Inflammatory macrophage (primary cell): ENCODE data around the gene BMP3.

Source experiments
- DNase-seq, 2 donors: peaks; one replicate each; pipeline ENCODE4 v3.0.0-alpha.2; 2020 to 2022

Gene BMP3

DNA sequence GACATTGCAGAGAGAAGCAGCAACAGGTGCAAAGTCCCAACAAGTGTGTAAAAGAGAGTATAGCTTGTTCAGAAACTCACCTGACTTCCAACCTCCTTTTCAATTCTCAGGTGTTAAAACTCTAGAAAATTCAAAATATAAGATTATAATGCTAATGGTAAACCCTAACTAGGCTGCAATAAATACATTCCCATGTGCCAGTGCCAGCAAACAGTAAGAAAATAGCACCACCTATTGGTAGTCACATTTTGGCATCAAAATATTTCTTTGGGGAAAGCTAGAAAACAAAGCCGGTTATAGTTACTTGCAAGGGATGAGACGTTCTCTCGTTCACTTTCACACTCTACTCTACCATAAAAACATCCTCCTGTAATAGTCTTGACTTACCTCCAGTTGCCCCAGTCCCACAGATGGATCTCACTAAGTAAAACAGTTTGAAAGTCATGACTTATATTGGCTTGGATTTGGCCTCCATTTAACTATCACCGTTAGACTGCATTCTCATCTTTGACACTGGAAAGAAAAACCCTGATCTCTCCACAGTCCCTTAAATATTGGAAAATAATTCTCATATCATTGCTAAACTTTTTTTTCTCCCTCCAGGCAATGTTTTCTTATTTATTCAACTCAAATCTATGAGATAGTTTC, 9.6 kb downstream of the BMP3 start:
- peak; percentile 24 for DNase-seq

- no peak for DNase-seq
Measured at GRCh38 chr4:81042578-81043365, 12.3 kb downstream of the BMP3 start.

DNA sequence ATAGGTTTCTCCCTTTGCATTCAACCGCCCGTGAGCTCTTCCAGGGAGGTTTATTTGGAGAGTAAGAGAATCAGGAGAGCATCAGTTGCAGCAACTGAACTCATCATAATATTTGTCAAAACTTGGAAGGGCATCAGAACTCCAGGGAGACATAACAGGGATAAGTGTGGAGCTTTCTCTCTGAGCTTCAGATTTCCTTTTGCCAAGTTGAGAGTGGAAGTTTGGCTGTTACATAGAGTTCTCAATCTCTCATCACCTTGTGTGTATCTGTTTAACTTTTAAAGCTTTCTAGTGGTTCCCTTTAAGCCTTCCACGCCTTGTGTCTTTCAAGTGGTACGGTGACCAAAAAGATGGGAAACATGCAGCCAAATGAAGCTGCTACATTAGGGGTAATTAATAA, 18.8 kb downstream of the BMP3 start:
- DNase-seq = no peak

GRCh38 chr4:81049907-81050306, 19.4 kb downstream of the BMP3 start:
- DNase-seq = no peak

DNA sequence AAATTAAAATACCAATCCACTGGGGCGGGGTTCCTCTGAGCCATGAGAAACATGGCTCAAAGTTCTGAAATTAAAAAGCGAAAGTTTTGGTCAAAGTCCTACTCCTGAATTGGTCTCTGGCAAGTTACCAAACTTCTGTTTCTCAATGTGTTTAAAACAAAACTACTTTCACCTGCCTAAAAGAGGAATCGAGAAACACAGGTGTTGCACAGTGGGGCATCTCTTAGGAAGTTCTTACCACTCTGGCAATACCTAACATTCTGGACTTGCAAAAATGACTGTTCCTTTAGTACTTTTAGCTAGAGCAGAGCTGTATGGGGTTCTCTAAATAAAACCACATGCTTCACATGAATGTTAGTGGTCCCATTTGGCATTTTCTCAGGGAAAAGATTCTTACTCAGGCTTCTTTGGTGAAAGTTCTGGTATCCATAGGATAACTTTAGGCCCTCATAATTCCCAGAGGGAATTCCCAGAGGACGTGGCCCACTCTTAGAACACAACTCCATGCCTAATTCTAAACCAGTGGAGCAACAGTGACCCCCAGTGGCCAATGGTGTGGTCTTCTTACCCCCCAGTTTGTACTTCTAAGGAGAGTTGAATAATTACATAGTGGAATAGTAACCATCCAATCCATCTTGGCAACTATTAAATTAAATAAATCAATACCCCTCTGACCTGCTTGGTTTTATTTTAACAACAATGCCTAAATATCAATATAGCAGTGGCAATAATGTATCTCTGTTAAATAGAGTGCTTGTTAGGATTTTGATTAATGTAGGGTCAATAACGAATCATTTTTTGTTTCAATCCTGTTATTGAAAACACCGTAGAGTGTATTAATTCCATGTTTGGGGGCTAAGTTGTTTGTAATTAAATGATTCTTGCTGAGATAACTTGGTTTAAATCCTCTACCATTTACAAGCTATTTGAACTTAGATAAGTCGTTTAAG, 21.9 kb downstream of the BMP3 start:
- DNase-seq = peak; percentile 43 to 46

GRCh38 chr4:81058621-81059020, 28.1 kb downstream of the BMP3 start:
- DNase-seq = no peak

GRCh38 chr4:81060587-81061343, 30.3 kb downstream of the BMP3 start:
- peak in 1 of 2 donors; percentile 57 for DNase-seq

GRCh38 chr4:81061344-81061730, 30.8 kb downstream of the BMP3 start:
- DNase-seq = no peak

DNA sequence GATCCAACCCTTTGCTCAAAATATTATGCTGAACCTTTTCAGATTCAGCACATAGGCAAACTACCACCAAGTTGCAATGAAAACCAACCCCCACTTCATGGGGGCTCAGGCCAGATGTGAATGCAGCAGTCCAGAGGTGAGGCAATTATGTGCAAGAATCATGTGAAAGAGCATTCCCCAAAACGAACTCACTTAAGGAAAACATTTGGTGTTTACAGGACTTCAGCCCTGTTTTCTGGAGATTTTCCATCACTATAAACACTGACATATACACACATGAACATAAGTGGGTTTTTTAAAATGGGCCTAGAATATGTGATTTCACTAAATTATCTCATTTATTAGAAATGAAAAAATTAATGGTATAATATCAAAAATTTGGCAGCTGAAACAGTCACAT, 31.5 kb downstream of the BMP3 start:
- no peak for DNase-seq

DNA sequence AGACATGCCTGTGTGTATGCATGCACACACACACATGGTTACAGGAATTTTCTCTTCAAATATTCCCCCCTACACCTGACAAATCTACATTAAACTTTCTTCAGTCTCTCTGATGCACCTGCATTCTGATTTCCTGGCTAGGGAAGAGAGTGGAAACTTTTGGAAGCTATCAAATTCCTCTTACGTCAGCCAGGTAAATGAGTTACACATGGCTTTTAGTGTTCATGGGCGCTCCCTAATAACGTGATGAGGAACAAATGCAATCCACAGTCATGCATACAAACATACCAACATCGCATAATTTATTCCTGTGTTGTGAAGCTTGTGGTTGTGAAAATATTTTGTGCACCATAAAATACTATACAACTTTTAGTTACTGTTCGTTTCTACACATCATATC, 34.9 kb downstream of the BMP3 start:
- DNase-seq = no peak

DNA sequence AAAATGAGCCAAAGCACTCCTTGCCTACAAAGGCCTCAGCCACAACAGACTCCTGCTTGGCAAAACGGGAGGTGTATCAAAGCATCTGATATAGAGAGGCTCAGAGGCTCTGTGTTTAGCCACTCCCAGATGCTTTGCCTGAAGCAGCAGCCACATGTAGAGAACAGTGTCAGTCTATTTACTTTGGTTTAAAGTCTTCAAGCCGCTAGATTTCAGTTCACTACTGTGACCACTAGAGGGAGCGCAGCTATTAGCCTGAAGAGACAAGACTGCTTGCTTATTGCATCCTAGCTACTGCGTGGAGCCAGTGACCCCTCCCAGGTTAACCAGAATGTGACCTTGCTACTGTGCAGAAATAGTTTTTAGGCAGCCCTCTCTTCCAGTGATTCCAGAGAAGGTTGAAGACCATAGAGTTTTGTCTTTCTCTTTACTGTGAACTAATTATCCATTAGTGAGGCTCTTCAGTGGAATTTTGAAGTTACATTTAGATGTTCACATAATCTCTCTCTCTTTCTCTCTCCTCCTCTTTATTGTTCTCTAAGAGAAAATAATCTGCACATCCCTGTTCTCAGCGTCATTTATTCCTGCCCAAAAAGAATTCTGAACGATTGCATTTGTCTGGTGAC, 39.3 kb downstream of the BMP3 start:
- DNase-seq = peak; percentile 74 to 81

- DNase-seq = no peak
Measured at GRCh38 chr4:81071013-81071412, 40.5 kb downstream of the BMP3 start.

GRCh38 chr4:81081156-81081555, 50.6 kb downstream of the BMP3 start:
- DNase-seq = no peak

DNA sequence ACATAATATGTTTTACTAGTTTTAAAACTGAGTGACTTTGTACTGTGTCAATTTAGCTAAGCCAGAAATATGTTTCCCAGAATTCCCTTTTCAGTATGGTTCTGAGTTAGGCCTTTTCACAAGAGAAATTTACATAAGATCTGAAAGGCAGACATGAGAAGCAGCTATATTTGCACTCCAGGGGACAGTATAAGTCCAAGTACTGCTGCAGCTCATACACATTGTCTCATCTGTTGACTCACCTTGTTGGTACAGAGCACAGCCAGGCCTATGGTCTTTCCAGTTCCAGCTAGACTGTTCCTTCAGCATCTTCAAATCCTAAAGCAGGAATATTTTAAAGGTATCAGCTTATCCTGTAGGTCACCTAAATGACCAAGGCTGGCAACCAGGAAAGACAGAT, 53.5 kb downstream of the BMP3 start:
- DNase-seq = no peak

- DNase-seq = no peak
Measured at GRCh38 chr4:81084634-81085033, 54.1 kb downstream of the BMP3 start.

DNA sequence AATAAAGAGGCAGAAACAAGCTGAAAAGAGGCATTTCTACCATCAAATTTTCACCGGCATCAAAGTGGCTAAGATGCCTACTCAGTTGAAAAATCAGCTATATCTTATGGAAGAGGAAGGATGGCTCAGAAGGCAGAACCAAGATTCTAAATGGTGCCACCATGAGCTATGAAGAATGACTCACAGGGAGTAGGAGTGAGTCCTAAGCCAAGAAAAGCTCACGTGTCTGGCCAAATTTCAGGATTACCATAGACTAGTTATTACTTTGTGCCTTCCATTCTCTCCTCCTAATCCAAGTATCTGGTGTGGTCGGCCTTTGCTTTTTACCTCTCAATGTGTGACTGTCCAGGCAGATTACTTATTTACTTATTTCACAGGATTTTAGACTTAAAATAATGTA, 54.8 kb downstream of the BMP3 start:
- DNase-seq = no peak

DNA sequence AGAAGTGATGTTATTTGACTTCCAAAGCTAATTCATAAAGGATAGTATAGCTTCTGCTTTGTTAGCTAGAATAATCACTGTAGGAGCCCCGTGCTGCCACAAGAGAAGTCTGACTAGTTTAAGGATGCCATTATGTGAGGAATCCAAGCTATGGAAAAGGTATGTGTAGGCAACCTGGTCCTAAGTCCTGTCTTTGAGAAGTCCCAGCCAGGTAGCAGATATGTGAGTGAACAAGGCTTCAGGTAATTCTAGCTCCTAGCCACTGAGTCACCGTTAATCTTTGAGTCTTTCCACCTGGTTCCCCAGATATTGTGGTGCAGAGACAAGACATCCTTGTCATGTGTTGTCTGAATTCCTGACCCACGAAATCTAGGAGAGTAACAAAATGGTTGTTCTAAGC, 55.5 kb downstream of the BMP3 start:
- DNase-seq = no peak

GRCh38 chr4:81093720-81094401, 63.4 kb downstream of the BMP3 start:
- no peak for DNase-seq

DNA sequence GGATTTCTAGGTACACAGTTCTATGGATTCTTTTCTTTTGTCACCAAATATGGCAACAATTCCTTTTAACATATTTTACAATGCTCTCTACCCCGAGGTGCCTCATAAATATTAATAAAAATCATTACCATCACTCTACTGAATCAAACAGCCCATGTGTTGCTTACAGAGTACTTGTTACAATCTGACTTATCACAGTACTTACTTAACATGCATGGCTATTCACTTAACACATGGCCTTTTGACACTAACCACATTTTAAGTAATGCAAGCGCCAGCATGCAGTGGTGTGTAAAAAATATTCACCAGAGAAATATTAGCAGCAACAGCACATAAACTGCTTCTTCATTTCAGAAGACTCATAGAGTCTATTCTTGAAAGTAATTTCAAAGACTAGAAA, 64.9 kb downstream of the BMP3 start:
- no peak for DNase-seq

DNA sequence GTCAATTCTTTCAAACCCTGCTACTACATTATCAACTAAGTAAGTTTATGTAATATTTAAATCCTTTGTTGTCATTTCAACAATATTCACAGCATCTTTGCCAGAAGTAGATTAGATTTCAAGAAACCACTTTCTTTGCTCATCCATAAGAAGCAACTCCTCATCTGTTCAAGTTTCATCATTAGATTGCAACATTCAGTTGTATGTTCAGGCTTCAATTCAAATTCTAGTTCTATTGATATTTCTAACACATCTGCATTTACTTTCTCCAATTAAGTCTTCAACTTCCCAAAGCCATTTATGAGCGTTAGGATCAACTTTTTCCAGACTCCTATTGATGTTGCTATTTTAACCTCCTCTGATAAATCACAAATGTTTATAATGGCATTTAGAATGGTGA, 66.1 kb downstream of the BMP3 start:
- no peak for DNase-seq

- DNase-seq = no peak
Measured at GRCh38 chr4:81102107-81102506, 71.6 kb downstream of the BMP3 start.
